ENCODE data around the gene EPHA5.

DNA sequence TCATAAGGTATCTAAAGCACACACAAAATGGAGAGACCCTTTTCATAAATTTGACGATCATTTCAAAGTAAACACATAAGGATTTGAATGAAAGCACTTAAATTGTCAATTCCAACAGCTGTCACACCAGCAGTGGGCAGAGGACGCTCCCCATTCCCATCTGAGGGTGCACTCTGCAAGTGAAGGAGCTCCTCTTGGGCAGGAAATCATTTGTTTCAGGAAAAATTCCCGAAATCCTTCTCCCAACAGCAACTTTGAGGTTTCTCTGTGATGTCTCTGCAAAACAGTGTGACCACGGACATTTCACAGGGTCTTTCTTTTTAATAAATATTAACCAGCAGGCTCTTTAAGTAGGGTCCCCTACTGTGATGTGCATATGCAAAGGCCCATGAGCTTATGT lies 111.0 kb downstream of the EPHA5 start:
- TF ChIP-seq POLR2A (IDR thresholded peaks at IDR 0.05) (no peak), EP300 (IDR thresholded peaks at IDR 0.05) (no peak)
- TF ChIP-seq, protein P1, sequence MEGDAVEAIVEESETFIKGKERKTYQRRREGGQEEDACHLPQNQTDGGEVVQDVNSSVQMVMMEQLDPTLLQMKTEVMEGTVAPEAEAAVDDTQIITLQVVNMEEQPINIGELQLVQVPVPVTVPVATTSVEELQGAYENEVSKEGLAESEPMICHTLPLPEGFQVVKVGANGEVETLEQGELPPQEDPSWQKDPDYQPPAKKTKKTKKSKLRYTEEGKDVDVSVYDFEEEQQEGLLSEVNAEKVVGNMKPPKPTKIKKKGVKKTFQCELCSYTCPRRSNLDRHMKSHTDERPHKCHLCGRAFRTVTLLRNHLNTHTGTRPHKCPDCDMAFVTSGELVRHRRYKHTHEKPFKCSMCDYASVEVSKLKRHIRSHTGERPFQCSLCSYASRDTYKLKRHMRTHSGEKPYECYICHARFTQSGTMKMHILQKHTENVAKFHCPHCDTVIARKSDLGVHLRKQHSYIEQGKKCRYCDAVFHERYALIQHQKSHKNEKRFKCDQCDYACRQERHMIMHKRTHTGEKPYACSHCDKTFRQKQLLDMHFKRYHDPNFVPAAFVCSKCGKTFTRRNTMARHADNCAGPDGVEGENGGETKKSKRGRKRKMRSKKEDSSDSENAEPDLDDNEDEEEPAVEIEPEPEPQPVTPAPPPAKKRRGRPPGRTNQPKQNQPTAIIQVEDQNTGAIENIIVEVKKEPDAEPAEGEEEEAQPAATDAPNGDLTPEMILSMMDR (IDR thresholded peaks at IDR 0.05), result no peak

Measured in sigmoid colon (tissue), 4 donors.